H1 (cell line): ENCODE results near the gene OXCT2. TPM values are rescaled to one million over a fixed set of nuclear protein-coding genes. Genes with fewer than 3 reads are reported as not detected.

Source experiments
- CTCF ChIA-PET: fragments of 300-600 bp; sonication (Branson Sonifier 250); formaldehyde crosslinking; loops from one replicate; lab custom pipeline; 2021; ENCODE audit not compliant: partially characterized antibody; lab: Charles Lee
- POLR2A ChIA-PET: fragments of 300-600 bp; sonication (Branson Sonifier 250); formaldehyde crosslinking; loops from one replicate; lab custom pipeline; 2021; ENCODE audit warnings: inconsistent platforms; ENCODE audit not compliant: partially characterized antibody; lab: Charles Lee
- DNase-seq, 2 experiments: peaks; one replicate each; pipeline versions ENCODE4 v3.0.0 to v3.0.0-alpha.2; 2010 to 2022; ENCODE audit warnings: low spot score in 2 of 2, low read depth in 1 of 2, mixed read lengths in 1 of 2
- FAIRE-seq: peaks from 2 replicates; lab custom pipeline; 2011; peaks lifted over from hg19 to GRCh38; lab: Jason Lieb, UNC
- H2AFZ ChIP-seq: 2 replicates; pipeline ENCODE4 v1.8.1; 2012; ENCODE audit warnings: low read length, inconsistent platforms
- H2AK5ac ChIP-seq: 2 replicates; pipeline ENCODE4 v1.6.1; 2013; ENCODE audit warnings: low read depth, low read length
- H2BK120ac ChIP-seq: replicated peaks from 2 replicates; pipeline ENCODE3; 2013; ENCODE audit warnings: low read depth, low read length, inconsistent platforms
- H2BK12ac ChIP-seq: 2 replicates; pipeline ENCODE4 v1.6.1; 2013; ENCODE audit warnings: low read depth, low read length
- H2BK15ac ChIP-seq: 2 replicates; pipeline ENCODE4 v1.6.1; 2013; ENCODE audit warnings: low read length
- H2BK20ac ChIP-seq: 2 replicates; pipeline ENCODE4 v1.6.1; 2013; ENCODE audit warnings: low read length
- H2BK5ac ChIP-seq: 2 replicates; pipeline ENCODE4 v1.6.1; 2013; ENCODE audit warnings: low read depth, low read length
- H3K14ac ChIP-seq: 2 replicates; pipeline ENCODE4 v1.6.1; 2013; ENCODE audit warnings: inconsistent platforms; ENCODE audit not compliant: insufficient read length
- H3K18ac ChIP-seq: 2 replicates; pipeline ENCODE4 v1.6.1; 2013; ENCODE audit warnings: low read length; ENCODE audit errors: extremely low read depth
- H3K23ac ChIP-seq: 2 replicates; pipeline ENCODE4 v1.6.1; 2013; ENCODE audit warnings: inconsistent platforms; ENCODE audit not compliant: insufficient read length
- H3K23me2 ChIP-seq: 2 replicates; pipeline ENCODE4 v1.6.1; 2013; ENCODE audit warnings: low read depth, low read length
- H3K27ac ChIP-seq: 2 replicates; pipeline ENCODE4 v1.6.1; 2011; ENCODE audit warnings: low read depth, low read length, inconsistent platforms
- H3K27me3 ChIP-seq, 4 experiments: replicated peaks in 1 of 4; 1 replicate in 1 of 4; 2 replicates in 3 of 4; pipeline versions ENCODE4 v1.6.1 to v1.8.1; 2011 to 2013; ENCODE audit warnings: low read length in 3 of 4, mild to moderate bottlenecking in 3 of 4, inconsistent platforms in 2 of 4, mixed read lengths in 2 of 4, moderate library complexity in 1 of 4; ENCODE audit not compliant: control insufficient read depth in 3 of 4, insufficient read depth in 3 of 4; ENCODE audit errors: extremely low read depth in 1 of 4
- H3K36me3 ChIP-seq, 4 experiments: 2 replicates each; pipeline versions ENCODE4 v1.6.1 to v1.8.1; 2011 to 2013; ENCODE audit warnings: mild to moderate bottlenecking in 4 of 4, low read length in 3 of 4, moderate library complexity in 2 of 4, control low read depth in 1 of 4, inconsistent platforms in 1 of 4; ENCODE audit not compliant: insufficient read depth in 4 of 4, control insufficient read depth in 2 of 4
- H3K4ac ChIP-seq: replicated peaks from 2 replicates; pipeline ENCODE3; 2013; ENCODE audit warnings: low read length, low read depth, mixed read lengths, inconsistent platforms; ENCODE audit not compliant: insufficient read length
- H3K4me1 ChIP-seq, 4 experiments: replicated peaks in 1 of 4; 1 replicate in 1 of 4; 2 replicates in 3 of 4; pipeline versions ENCODE4 v1.6.1 to v1.8.1; 2011 to 2013; ENCODE audit warnings: low read length in 3 of 4, inconsistent platforms in 2 of 4, mixed read lengths in 1 of 4; ENCODE audit not compliant: insufficient read depth in 4 of 4, control insufficient read depth in 3 of 4
- H3K4me2 ChIP-seq, 2 experiments: 2 replicates each; pipeline versions ENCODE4 v1.6.1 to v1.8.1; 2011 to 2013; ENCODE audit warnings: low read depth in 2 of 2, low read length in 2 of 2, control low read depth in 1 of 2, inconsistent platforms in 1 of 2, mild to moderate bottlenecking in 1 of 2; ENCODE audit not compliant: insufficient read depth in 1 of 2
- H3K4me3 ChIP-seq, 4 experiments: fragments of 200-600, 300-600 bp in 1 of 4; sonication (generic), shearing (Covaris generic), sonication (Bioruptor Twin) in 1 of 4; 2 replicates each; pipeline versions ENCODE4 v1.5.1 to v1.8.1; 2011 to 2016; ENCODE audit warnings: low read length in 4 of 4, low read depth in 3 of 4, control low read depth in 2 of 4, inconsistent platforms in 2 of 4, mild to moderate bottlenecking in 2 of 4, mixed read lengths in 1 of 4, moderate library complexity in 1 of 4; ENCODE audit not compliant: insufficient read depth in 2 of 4; ENCODE audit errors: extremely low read depth in 1 of 4
- H3K56ac ChIP-seq: replicated peaks from 2 replicates; pipeline ENCODE3; 2013; ENCODE audit warnings: low read depth, mild to moderate bottlenecking, mixed read lengths, low read length, inconsistent platforms; ENCODE audit not compliant: insufficient read length
- H3K79me1 ChIP-seq: 2 replicates; pipeline ENCODE4 v1.6.1; 2013; ENCODE audit warnings: low read depth, low read length, control low read depth
- H3K79me2 ChIP-seq, 2 experiments: 2 replicates each; pipeline versions ENCODE4 v1.6.1 to v1.8.1; 2012 to 2013; ENCODE audit warnings: low read length in 2 of 2, mild to moderate bottlenecking in 2 of 2, inconsistent platforms in 1 of 2; ENCODE audit not compliant: insufficient read depth in 2 of 2, control insufficient read depth in 1 of 2
- H3K9ac ChIP-seq, 4 experiments: replicated peaks in 1 of 4; 1 replicate in 1 of 4; 2 replicates in 3 of 4; pipeline versions ENCODE4 v1.6.1 to v1.8.1; 2011 to 2013; ENCODE audit warnings: low read depth in 3 of 4, low read length in 3 of 4, control low read depth in 2 of 4, mild to moderate bottlenecking in 2 of 4, moderate library complexity in 2 of 4, inconsistent platforms in 1 of 4; ENCODE audit errors: extremely low read depth in 1 of 4
- H3K9me3 ChIP-seq, 2 experiments: 2 replicates each; pipeline versions ENCODE4 v1.6.1 to v1.8.1; 2012 to 2013; ENCODE audit warnings: mild to moderate bottlenecking in 2 of 2, moderate library complexity in 2 of 2, control low read depth in 1 of 2, inconsistent platforms in 1 of 2, low read depth in 1 of 2, low read length in 1 of 2, mixed read lengths in 1 of 2; ENCODE audit not compliant: insufficient read depth in 2 of 2
- H4K20me1 ChIP-seq, 2 experiments: replicated peaks in 1 of 2; 2 replicates each; pipeline versions ENCODE3 to v1.8.1; 2011 to 2013; ENCODE audit warnings: inconsistent platforms in 2 of 2, low read length in 2 of 2, mild to moderate bottlenecking in 1 of 2; ENCODE audit not compliant: insufficient read depth in 2 of 2, control insufficient read depth in 1 of 2
- H4K5ac ChIP-seq: 2 replicates; pipeline ENCODE4 v1.6.1; 2013; ENCODE audit warnings: low read length, low read depth, mixed read lengths, inconsistent platforms; ENCODE audit not compliant: insufficient read length
- H4K8ac ChIP-seq: 2 replicates; pipeline ENCODE4 v1.8.0; 2013; ENCODE audit warnings: mild to moderate bottlenecking, moderate library complexity, low read length, inconsistent platforms; ENCODE audit not compliant: insufficient read depth; ENCODE audit errors: extremely low read depth
- H4K91ac ChIP-seq: replicated peaks from 2 replicates; pipeline ENCODE3; 2013; ENCODE audit warnings: low read length, mixed read lengths, inconsistent platforms; ENCODE audit not compliant: insufficient read length
- BCL11A ChIP-seq, 2 experiments: IDR thresholded peaks; one replicate each; pipeline ENCODE4 v1.6.1; 2011; ENCODE audit warnings: low read depth in 2 of 2, low read length in 2 of 2, mild to moderate bottlenecking in 2 of 2
- BRCA1 ChIP-seq: IDR thresholded peaks from 2 replicates; pipeline ENCODE4 v1.6.1; 2012; ENCODE audit warnings: low read depth, low read length, improper control_type of control experiment
- HDAC6 ChIP-seq: IDR thresholded peaks from one replicate; pipeline ENCODE4 v1.7.1; 2012; ENCODE audit warnings: low read depth, mild to moderate bottlenecking, inconsistent platforms, low read length, moderate library complexity
- POLR2A ChIP-seq, 2 experiments: IDR thresholded peaks; 1 replicate in 1 of 2; 2 replicates in 1 of 2; pipeline ENCODE4 v1.6.1; 2011; ENCODE audit warnings: low read depth in 2 of 2, low read length in 2 of 2, mild to moderate bottlenecking in 2 of 2; ENCODE audit errors: control extremely low read depth in 1 of 2
- RFX5 ChIP-seq: IDR thresholded peaks from 2 replicates; pipeline ENCODE4 v1.6.1; 2011; ENCODE audit warnings: low read depth, low read length, improper control_type of control experiment, borderline replicate concordance
- SAP30 ChIP-seq: fragments of 300-600 bp; sonication (generic); IDR thresholded peaks from 2 replicates; pipeline ENCODE4 v1.7.1; 2012; ENCODE audit warnings: low read length, moderate library complexity, mild to moderate bottlenecking, inconsistent platforms; ENCODE audit not compliant: insufficient read depth, insufficient replicate concordance
- SIN3A ChIP-seq, 2 experiments: IDR thresholded peaks in 1 of 2; conservative IDR thresholded peaks in 1 of 2; 2 replicates each; pipeline ENCODE4 v1.6.1; 2011 to 2012; ENCODE audit warnings: low read length in 2 of 2, improper control_type of control experiment in 1 of 2, low read depth in 1 of 2, mild to moderate bottlenecking in 1 of 2
- SP1 ChIP-seq: IDR thresholded peaks from 2 replicates; pipeline ENCODE4 v1.6.1; 2011; ENCODE audit warnings: low read depth, low read length
- SP4 ChIP-seq: IDR thresholded peaks from 2 replicates; pipeline ENCODE4 v1.6.1; 2012; ENCODE audit warnings: low read length, inconsistent platforms
- TAF7 ChIP-seq: optimal IDR thresholded peaks from 2 replicates; pipeline ENCODE3; 2011; ENCODE audit warnings: low read depth, mild to moderate bottlenecking, inconsistent platforms, low read length, moderate library complexity, borderline replicate concordance
- ZNF274 ChIP-seq: IDR thresholded peaks from 2 replicates; pipeline ENCODE4 v1.7.0; 2012; ENCODE audit warnings: low read length, borderline replicate concordance; ENCODE audit errors: extremely low read depth
- WGBS, 2 experiments: shearing (Covaris generic) in 1 of 2; methylation state at CpG; one replicate each; pipeline versions ENCODE4 v1.1.6 to v1.1.7; 2013 to 2015; ENCODE audit warnings: low lambda C conversion rate in 2 of 2, mixed read lengths in 2 of 2, inconsistent platforms in 1 of 2, low coverage in 1 of 2, missing lambda C conversion rate in 1 of 2; ENCODE audit not compliant: insufficient replicate concordance in 2 of 2, insufficient coverage in 1 of 2, insufficient read length in 1 of 2; ENCODE audit errors: extremely low coverage in 1 of 2, missing lambda C conversion rate in 1 of 2; 5-methylcytosine and 5-hydroxymethylcytosine counted together
- polyA plus RNA-seq, 7 experiments: library from polyadenylated mRNA; depleted of rRNA in 3 of 7; stranded (reverse) in 5 of 7; unstranded in 2 of 7; fragments of >200 nt in 5 of 7; fragments of 200-250 nt in 2 of 7; gene quantifications; 1 replicate in 5 of 7; 2 replicates in 1 of 7; 4 replicates in 1 of 7; pipeline versions ENCODE4 v1.2.1 to v1.2.3, GENCODE V29; 2011 to 2013; ENCODE audit warnings: missing spikeins in 2 of 7, mixed read lengths in 2 of 7
- total RNA-seq: library from RNA; stranded (reverse); fragmentation: NEBNext Ultra II Directional; extraction: Animal tissue kit (Norgen Biotek cat#: 25700); gene quantifications from 2 replicates; pipeline ENCODE4 v1.2.1, GENCODE V29; 2021

The OXCT2 gene
- total and polyA plus RNA-seq, 2 of the 8 experiments (the other 6 are each of a cell fraction or from before 2014, with no cell fraction given), result 2.6 to 2.9 TPM

- WGBS, 2 experiments, result 93% methylated on average over 16 of the region's 16 CpGs; no CpG with 5 or more reads in 1 of the 2 experiments
- Histone ChIP-seq H3K4me3 (no peak overlapping the region), H2AK5ac (no peak overlapping the region), H4K20me1 (peaks cover 0 to 6% of the 10 kb centered on the region in 2 experiments), H3K18ac (no peak overlapping the region), H3K9ac (no peak overlapping the region), H3K27me3 (no peaks in the 10 kb centered on the region), H3K4me1 (no peaks in the 10 kb centered on the region), H3K23me2 (no peaks in the 10 kb centered on the region), H3K9me3 (peaks cover 5 to 12% of the 10 kb centered on the region in 2 experiments; a peak in 1 of 4 replicates), H3K79me1 (no peaks in the 10 kb centered on the region), H3K56ac (no peak overlapping the region), H4K5ac (no peak overlapping the region), H3K4ac (no peak overlapping the region), H4K91ac (no peak overlapping the region), H2BK15ac (no peak overlapping the region), H2AFZ (no peak overlapping the region), H2BK5ac (no peak overlapping the region), H3K14ac (no peak overlapping the region), H3K4me2 (no peak overlapping the region), H2BK120ac (no peak overlapping the region), H3K23ac (no peak overlapping the region), H2BK20ac (no peak overlapping the region), H3K27ac (no peak overlapping the region), H4K8ac (no peak overlapping the region), H2BK12ac (no peak overlapping the region), H3K79me2 (no peaks in the 10 kb centered on the region), H3K36me3 (peaks cover 2 to 14% (median 6%) of the 10 kb centered on the region in 4 experiments; a peak in 6 of 8 replicates)
- ChIA-PET CTCF (interaction anchor here (0.8 kb wide), 1 partner anchor 23 kb away, joined by 4 read pairs; no protein-coding TSS in a partner anchor), POLR2A (interaction anchor here (1.4 kb wide), 1 partner anchor 19 kb away, joined by 3 read pairs; no protein-coding TSS in a partner anchor)
- DNase-seq (no peak), FAIRE-seq (no peak)
- no peak for TF ChIP-seq BCL11A (IDR thresholded peaks at IDR 0.05; ENCODE audit: low read depth in 2 of 2, low read length in 2 of 2)
- no peak for TF ChIP-seq SP4
- no peak for TF ChIP-seq RFX5
- no peak for TF ChIP-seq BRCA1
- no peak for TF ChIP-seq ZNF274
- TF ChIP-seq TAF7, result no peak
- no peak for TF ChIP-seq SP1
- TF ChIP-seq POLR2A (IDR thresholded peaks at IDR 0.05; ENCODE audit: control extremely low read depth in 1 of 2, low read depth in 2 of 2, low read length in 2 of 2), result no peak
- no peak for TF ChIP-seq SAP30
- TF ChIP-seq HDAC6, result no peak
- TF ChIP-seq SIN3A (conservative IDR thresholded peaks at IDR 0.05 in 1 of 2, IDR thresholded peaks at IDR 0.05 in 1 of 2; ENCODE audit: low read depth in 1 of 2, low read length in 2 of 2), result no peak
These were observed 12.4 kb downstream of the OXCT2 start for GRCh38 chr1:39758556-39759435.
